Peyer's patch (tissue), 4 donors: Measurements from ENCODE around the gene KEL. TPM values are rescaled to one million over a fixed set of nuclear protein-coding genes. Genes with fewer than 3 reads are reported as not detected.

ENCODE experiments used
- DNase-seq, 3 donors: peaks; one replicate each; pipeline ENCODE4 v3.0.0-alpha.2; 2017 to 2019
- H3K27ac ChIP-seq, 4 donors: fragments of 200-600 bp; sonication (generic); one replicate each; pipeline ENCODE4 v1.5.1; 2016 to 2019
- H3K27me3 ChIP-seq, 2 donors: fragments of 200-600 bp; sonication (generic); one replicate each; pipeline ENCODE4 v1.5.1; 2019
- H3K36me3 ChIP-seq, 3 donors: fragments of 200-600 bp; sonication (generic); one replicate each; pipeline ENCODE4 v1.5.1; 2016 to 2019
- H3K4me1 ChIP-seq, 4 donors: fragments of 200-600 bp; sonication (generic); one replicate each; pipeline ENCODE4 v1.5.1; 2016 to 2019
- H3K4me3 ChIP-seq, 4 donors: fragments of 200-600 bp; sonication (generic); 1 replicate in 3 of 4; 2 replicates in 1 of 4; pipeline ENCODE4 v1.5.1; 2016 to 2019; ENCODE audit warnings: mild to moderate bottlenecking in 1 of 4
- H3K9me3 ChIP-seq, 4 donors: fragments of 200-600 bp; sonication (generic); one replicate each; pipeline ENCODE4 v1.5.1; 2016 to 2019; ENCODE audit warnings: mild to moderate bottlenecking in 1 of 4
- POLR2A ChIP-seq, 2 donors: fragments of 450-650 bp; IDR thresholded peaks; one replicate each; pipeline ENCODE4 v1.5.1; 2017; ENCODE audit warnings: antibody characterized with exemption in 2 of 2, mild to moderate bottlenecking in 2 of 2, moderate library complexity in 2 of 2
- total RNA-seq, 4 donors: library from RNA; depleted of rRNA; stranded (reverse); fragments of >200 nt; gene quantifications; one replicate each; pipeline ENCODE4 v1.1.0, GENCODE V29; 2016
- TF ChIP-seq, protein P1 (sequence below), 6 experiments: fragments of 450-650 bp in 4 of 6; fragments of 200-600 bp in 2 of 6; sonication (generic) in 1 of 6; IDR thresholded peaks; one replicate each; pipeline ENCODE4 v1.5.1; 2017 to 2019; ENCODE audit warnings: antibody characterized with exemption in 6 of 6, mild to moderate bottlenecking in 3 of 6, moderate library complexity in 1 of 6

The KEL gene, protein sequence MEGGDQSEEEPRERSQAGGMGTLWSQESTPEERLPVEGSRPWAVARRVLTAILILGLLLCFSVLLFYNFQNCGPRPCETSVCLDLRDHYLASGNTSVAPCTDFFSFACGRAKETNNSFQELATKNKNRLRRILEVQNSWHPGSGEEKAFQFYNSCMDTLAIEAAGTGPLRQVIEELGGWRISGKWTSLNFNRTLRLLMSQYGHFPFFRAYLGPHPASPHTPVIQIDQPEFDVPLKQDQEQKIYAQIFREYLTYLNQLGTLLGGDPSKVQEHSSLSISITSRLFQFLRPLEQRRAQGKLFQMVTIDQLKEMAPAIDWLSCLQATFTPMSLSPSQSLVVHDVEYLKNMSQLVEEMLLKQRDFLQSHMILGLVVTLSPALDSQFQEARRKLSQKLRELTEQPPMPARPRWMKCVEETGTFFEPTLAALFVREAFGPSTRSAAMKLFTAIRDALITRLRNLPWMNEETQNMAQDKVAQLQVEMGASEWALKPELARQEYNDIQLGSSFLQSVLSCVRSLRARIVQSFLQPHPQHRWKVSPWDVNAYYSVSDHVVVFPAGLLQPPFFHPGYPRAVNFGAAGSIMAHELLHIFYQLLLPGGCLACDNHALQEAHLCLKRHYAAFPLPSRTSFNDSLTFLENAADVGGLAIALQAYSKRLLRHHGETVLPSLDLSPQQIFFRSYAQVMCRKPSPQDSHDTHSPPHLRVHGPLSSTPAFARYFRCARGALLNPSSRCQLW
- total RNA-seq = not detected

DNA sequence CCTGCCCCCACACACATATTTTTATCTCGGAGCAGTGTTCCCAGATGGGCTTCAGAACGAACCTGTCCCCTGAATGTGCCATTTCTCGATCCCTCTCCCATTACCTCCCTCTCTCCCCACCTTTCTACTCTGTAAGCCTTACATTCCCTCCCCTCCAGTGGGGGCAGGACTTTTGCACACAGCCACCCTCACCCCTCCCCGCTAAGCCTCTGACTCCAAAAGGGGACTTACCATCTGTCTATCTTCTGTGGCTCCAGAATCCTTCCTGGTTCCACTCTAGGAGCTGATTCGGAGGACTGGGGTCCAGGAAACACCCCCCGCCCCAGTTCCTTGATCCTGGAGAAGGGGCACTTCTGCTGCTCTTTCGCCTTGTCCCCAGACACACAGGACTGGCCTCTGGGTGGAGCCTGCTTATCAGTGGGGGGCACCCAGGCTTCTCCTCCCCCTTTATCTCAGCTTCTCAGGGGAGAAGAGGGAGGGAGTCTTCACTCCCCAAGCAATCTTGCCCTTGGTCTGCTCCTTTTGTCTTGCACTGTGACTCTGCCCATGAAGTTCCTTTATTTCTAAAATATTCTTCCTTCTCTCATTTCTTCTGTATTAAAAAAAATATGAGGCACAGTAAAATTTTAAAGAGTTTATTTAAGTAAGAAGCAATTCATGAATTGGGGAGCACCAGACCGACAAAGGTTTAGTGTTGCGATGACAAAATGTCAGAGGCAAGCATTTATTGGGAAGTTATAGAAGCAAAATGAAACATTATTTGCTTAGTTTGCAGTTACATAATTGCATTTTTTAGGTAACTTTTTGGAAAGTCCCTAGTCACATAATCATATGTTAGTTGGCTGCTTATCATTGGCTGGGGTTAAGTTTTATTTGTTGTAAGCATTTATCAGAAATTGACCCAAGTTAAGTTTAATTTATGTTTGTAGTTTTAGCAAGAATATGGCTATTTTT lies at the start of gene KEL:
Gene KEL (minus strand): TSS at position 391 of the 954 bp plus-strand sequence. CDS start 157 bp downstream, at position 234.
- H3K4me3 ChIP-seq = no peak within 1 kb of the TSS
- no peaks in the 10 kb centered on the region for H3K9me3 ChIP-seq
- H3K36me3 ChIP-seq = no peaks in the 10 kb centered on the region
- H3K4me1 ChIP-seq = no peaks in the 10 kb centered on the region
- no peaks in the 10 kb centered on the region for H3K27me3 ChIP-seq
- TF ChIP-seq, protein P1, sequence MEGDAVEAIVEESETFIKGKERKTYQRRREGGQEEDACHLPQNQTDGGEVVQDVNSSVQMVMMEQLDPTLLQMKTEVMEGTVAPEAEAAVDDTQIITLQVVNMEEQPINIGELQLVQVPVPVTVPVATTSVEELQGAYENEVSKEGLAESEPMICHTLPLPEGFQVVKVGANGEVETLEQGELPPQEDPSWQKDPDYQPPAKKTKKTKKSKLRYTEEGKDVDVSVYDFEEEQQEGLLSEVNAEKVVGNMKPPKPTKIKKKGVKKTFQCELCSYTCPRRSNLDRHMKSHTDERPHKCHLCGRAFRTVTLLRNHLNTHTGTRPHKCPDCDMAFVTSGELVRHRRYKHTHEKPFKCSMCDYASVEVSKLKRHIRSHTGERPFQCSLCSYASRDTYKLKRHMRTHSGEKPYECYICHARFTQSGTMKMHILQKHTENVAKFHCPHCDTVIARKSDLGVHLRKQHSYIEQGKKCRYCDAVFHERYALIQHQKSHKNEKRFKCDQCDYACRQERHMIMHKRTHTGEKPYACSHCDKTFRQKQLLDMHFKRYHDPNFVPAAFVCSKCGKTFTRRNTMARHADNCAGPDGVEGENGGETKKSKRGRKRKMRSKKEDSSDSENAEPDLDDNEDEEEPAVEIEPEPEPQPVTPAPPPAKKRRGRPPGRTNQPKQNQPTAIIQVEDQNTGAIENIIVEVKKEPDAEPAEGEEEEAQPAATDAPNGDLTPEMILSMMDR (IDR thresholded peaks at IDR 0.05) = no peak
- TF ChIP-seq POLR2A (IDR thresholded peaks at IDR 0.05) = no peak
- DNase-seq = no peak
- H3K27ac ChIP-seq = no peak within 1 kb of the TSS

DNA sequence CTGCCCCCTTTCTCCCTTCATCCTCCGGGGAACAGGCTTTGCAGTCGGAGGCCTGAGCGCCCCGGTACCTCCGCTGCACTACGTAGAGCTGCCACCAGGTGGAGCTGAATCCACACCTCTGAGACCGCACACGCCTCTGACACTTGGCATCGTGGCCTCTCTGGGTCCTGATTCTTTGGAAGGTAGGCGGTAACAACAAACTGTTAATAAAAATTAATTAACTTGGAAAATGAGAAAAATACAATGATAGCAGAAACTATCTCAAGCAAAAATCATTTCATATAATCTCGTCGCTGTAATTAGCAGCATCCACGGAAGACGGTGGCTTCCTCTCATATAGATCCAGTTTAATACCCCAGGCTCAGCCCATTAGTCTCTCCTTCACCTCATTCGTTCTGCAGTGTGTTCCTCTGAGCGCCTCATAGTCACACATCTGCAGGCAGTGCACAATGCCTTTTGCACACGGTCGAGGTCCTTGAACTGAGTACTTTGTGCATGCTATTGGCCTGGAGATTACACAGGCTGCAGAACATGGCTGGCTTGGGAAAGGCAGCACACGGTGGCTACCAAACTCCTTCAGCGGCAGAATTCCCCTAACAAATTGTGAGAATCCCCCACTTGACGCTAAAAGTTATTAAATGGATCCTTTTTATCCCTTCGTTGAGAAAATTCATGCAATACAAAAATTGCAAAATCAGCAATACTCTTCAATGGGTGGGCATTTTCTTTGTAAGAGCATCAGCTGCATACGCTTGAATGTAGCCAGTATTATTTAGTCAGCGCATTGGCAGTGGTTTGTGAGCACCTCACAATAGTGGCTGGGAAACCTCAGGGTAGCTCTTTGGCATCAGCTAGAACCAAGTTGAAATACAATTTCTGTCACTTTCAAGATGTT lies 46.1 kb upstream of the KEL start:
- Histone ChIP-seq H3K36me3 (no peaks in the 10 kb centered on the region), H3K27ac (no peak overlapping the region), H3K4me1 (no peaks in the 10 kb centered on the region), H3K27me3 (no peaks in the 10 kb centered on the region), H3K9me3 (no peaks in the 10 kb centered on the region), H3K4me3 (no peak overlapping the region)
- TF ChIP-seq, protein P1 (IDR thresholded peaks at IDR 0.05) = peak; percentile 84 to 94 (median 93)
- no peak for TF ChIP-seq POLR2A (IDR thresholded peaks at IDR 0.05)
- peak; percentile 79 to 92 (median 85) for DNase-seq

DNA sequence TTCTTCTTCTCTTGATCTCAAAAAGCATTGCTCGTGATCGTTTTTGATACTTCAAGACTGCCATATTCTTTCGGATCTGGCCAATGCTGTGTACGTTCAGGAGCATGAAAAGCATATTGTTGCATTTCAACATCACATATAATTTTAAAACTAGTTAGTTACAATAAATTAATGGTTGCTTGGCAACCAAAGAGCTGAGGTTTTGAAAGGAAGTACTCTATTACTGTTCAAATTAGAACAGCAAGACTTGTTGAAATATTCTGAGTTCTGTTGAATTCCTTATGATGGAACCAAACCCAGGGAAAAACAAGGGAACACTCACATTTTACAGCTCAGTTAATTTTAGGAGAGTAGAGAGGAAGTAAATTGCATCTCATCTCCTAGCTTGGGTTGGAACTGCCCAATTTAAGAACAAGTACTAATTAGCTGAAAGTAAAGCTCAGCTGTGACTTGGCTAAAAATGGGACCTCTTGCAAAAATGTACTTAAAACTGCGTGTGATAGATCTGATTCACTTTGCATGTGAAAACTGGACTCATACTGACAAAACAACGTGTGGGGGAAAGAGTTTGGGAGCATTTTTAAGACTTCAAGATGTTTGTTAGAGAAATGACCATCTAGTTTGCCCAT lies 43.6 kb upstream of the KEL start:
- H3K36me3 ChIP-seq = no peaks in the 10 kb centered on the region
- H3K9me3 ChIP-seq = no peaks in the 10 kb centered on the region
- H3K27ac ChIP-seq = no peak overlapping the region
- TF ChIP-seq, protein P1 (IDR thresholded peaks at IDR 0.05) = no peak
- TF ChIP-seq POLR2A (IDR thresholded peaks at IDR 0.05) = no peak
- DNase-seq = no peak
- H3K4me1 ChIP-seq = no peaks in the 10 kb centered on the region
- H3K4me3 ChIP-seq = no peak overlapping the region
- H3K27me3 ChIP-seq = no peaks in the 10 kb centered on the region

DNA sequence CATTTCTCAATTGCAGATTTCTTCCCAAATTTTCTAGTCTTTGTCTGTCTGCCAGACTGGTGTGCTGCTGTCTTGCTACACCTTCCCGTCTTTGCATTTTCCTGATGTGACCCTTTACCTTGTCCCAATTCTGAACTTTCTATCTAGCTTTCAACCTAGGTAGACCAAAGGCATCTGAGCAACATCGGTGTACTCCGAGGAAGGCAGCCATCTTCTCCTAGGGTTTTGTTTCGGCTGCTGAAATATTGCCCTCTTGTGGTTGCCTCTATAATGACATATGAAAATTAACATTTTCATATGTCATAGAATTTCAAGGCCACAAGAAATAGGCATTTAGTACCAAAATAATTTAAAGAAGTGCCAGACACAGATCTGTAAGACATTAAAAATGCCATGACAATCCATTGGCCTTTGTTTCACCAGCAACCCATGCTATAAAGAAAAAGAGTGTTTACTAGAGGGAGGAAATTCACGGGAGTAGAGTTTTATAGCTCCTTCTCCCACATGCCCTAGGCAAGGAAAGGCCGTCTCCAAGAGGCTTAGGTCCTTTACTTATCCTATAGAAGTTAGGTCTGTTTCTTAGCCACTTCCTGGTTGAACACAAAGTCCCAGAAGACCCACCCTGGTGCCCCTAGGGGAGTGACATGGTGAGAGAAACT lies 41.4 kb upstream of the KEL start:
- H3K27ac ChIP-seq = no peak overlapping the region
- peak overlapping the region in 2 of 4 donors; percentile 15 to 22 for H3K4me3 ChIP-seq

More for the DNA sequence above, 41.4 kb upstream of the KEL start:
- Histone ChIP-seq H3K4me1 (no peaks in the 10 kb centered on the region), H3K9me3 (no peaks in the 10 kb centered on the region), H3K36me3 (no peaks in the 10 kb centered on the region), H3K27me3 (no peaks in the 10 kb centered on the region)
- no peak for DNase-seq
- TF ChIP-seq, protein P1 (IDR thresholded peaks at IDR 0.05) = peak; percentile 71 to 82 (median 78)
- TF ChIP-seq POLR2A (IDR thresholded peaks at IDR 0.05) = no peak
